HepG2 (cell line): ENCODE results near the gene L2HGDH. TPM values are rescaled to one million over a fixed set of nuclear protein-coding genes. Genes with fewer than 3 reads are reported as not detected.

Source experiments
- ATAC-seq: fragments of 200-7000 bp; cut with Tn5 transposase; 3 replicates; pipeline ENCODE4 v1.9.1; 2020; ENCODE audit warnings: mild to moderate bottlenecking, moderate library complexity
- BruUV-seq: library from RNA; stranded (reverse); fragments of 400-500 nt; replicated peaks from 2 replicates; lab custom pipeline; 2021; lab: Mats Ljungman, UMichigan
- CTCF ChIA-PET: fragments of 300-600 bp; formaldehyde crosslinking; extraction: SDS; loops from one replicate; lab custom pipeline; 2021; ENCODE audit warnings: low total read pairs, inconsistent platforms, low intra/inter-chr PET ratio; lab: Yijun Ruan, JAX
- POLR2A ChIA-PET: fragments of 350-600 bp; sonication (Branson Sonifier 250); formaldehyde crosslinking; loops from one replicate; lab custom pipeline; 2020; ENCODE audit warnings: antibody characterized with exemption, inconsistent platforms; lab: Yijun Ruan, JAX
- DNase-seq: peaks from one replicate; pipeline ENCODE4 v3.0.0-alpha.2; 2015; ENCODE audit warnings: low spot score
- FAIRE-seq: peaks from 3 replicates; lab custom pipeline; 2011; peaks lifted over from hg19 to GRCh38; lab: Jason Lieb, UNC
- H2AFZ ChIP-seq: one replicate; pipeline ENCODE4 v1.6.1; 2011; ENCODE audit warnings: low read length, inconsistent platforms
- H3K27ac ChIP-seq: fragments of 300-600 bp; 3 replicates; pipeline ENCODE4 v1.8.0; 2011; ENCODE audit warnings: mixed run types, mild to moderate bottlenecking, mixed read lengths, low read length, inconsistent platforms; ENCODE audit not compliant: insufficient read depth; ENCODE audit errors: extremely low read length
- H3K27me3 ChIP-seq, 2 experiments: fragments of 200-600 bp in 1 of 2; 2 replicates in 1 of 2; 3 replicates in 1 of 2; pipeline versions ENCODE4 v1.6.0 to v1.8.0; 2011; ENCODE audit warnings: low read length in 2 of 2, mild to moderate bottlenecking in 2 of 2, moderate library complexity in 2 of 2, inconsistent platforms in 1 of 2; ENCODE audit not compliant: insufficient read depth in 2 of 2, control insufficient read depth in 1 of 2
- H3K36me3 ChIP-seq, 2 experiments: fragments of 200-600 bp in 1 of 2; replicated peaks in 1 of 2; 2 replicates in 1 of 2; 3 replicates in 1 of 2; pipeline versions ENCODE4 v1.5.1 to v1.8.0; 2011; ENCODE audit warnings: low read length in 2 of 2, inconsistent platforms in 1 of 2; ENCODE audit not compliant: insufficient read depth in 2 of 2, control insufficient read depth in 1 of 2
- H3K4me1 ChIP-seq: 2 replicates; pipeline ENCODE4 v1.5.1; 2012; ENCODE audit warnings: low read length, inconsistent platforms; ENCODE audit not compliant: insufficient read depth
- H3K4me2 ChIP-seq: 2 replicates; pipeline ENCODE4 v1.6.0; 2011; ENCODE audit warnings: low read depth, low read length, inconsistent platforms
- H3K4me3 ChIP-seq, 3 experiments: fragments of 200-600 bp in 1 of 3; sonication (generic), shearing (Covaris generic) in 1 of 3; replicated peaks in 1 of 3; 2 replicates each; pipeline ENCODE4 v1.5.1; 2011 to 2016; ENCODE audit warnings: low read length in 3 of 3, inconsistent platforms in 2 of 3, low read depth in 2 of 3, mild to moderate bottlenecking in 2 of 3, control low read depth in 1 of 3, mixed read lengths in 1 of 3; ENCODE audit not compliant: insufficient read depth in 1 of 3
- H3K79me2 ChIP-seq: one replicate; pipeline ENCODE4 v1.6.1; 2011; ENCODE audit warnings: low read length, inconsistent platforms; ENCODE audit not compliant: insufficient read depth
- H3K9ac ChIP-seq: 2 replicates; pipeline ENCODE4 v1.6.0; 2011; ENCODE audit warnings: mild to moderate bottlenecking, low read depth, low read length, inconsistent platforms; ENCODE audit not compliant: insufficient read depth
- H3K9me3 ChIP-seq: 2 replicates; pipeline ENCODE4 v1.5.1; 2012; ENCODE audit warnings: mild to moderate bottlenecking, low read length
- H4K20me1 ChIP-seq: 2 replicates; pipeline ENCODE4 v1.6.0; 2011; ENCODE audit warnings: inconsistent platforms, mild to moderate bottlenecking, low read length, moderate library complexity; ENCODE audit not compliant: insufficient read depth
- DNMT3B ChIP-seq: conservative IDR thresholded peaks from 2 replicates; pipeline ENCODE4 v1.6.1; 2016; ENCODE audit warnings: missing biosample characterization, control low read depth
- ELF4 ChIP-seq: sonication (generic); formaldehyde crosslinking; IDR thresholded peaks from 2 replicates; pipeline ENCODE4 v1.5.0; 2020; ENCODE audit warnings: missing genetic modification reagents, mild to moderate bottlenecking, moderate library complexity, borderline replicate concordance
- MEIS1 ChIP-seq: sonication (generic); formaldehyde crosslinking; IDR thresholded peaks from 2 replicates; pipeline ENCODE4 v1.9.0; 2021; ENCODE audit warnings: mild to moderate bottlenecking, missing genetic modification reagents, moderate library complexity, borderline replicate concordance
- SIN3B ChIP-seq: fragments of 150-350 bp; IDR thresholded peaks from 2 replicates; pipeline ENCODE4 v1.6.1; 2014; ENCODE audit warnings: low read length
- ZNF12 ChIP-seq: sonication (generic); formaldehyde crosslinking; IDR thresholded peaks from 2 replicates; pipeline ENCODE4 v1.5.0; 2020; ENCODE audit warnings: missing genetic modification reagents
- ZNF496 ChIP-seq: sonication (generic); formaldehyde crosslinking; IDR thresholded peaks from 2 replicates; pipeline ENCODE4 v1.8.1; 2023; ENCODE audit warnings: mild to moderate bottlenecking, moderate library complexity, missing genetic modification reagents; ENCODE audit not compliant: insufficient replicate concordance
- ZNF564 ChIP-seq: sonication (generic); formaldehyde crosslinking; IDR thresholded peaks from 2 replicates; pipeline ENCODE4 v1.8.1; 2023; ENCODE audit warnings: mild to moderate bottlenecking, missing genetic modification reagents
- ZNF713 ChIP-seq: sonication (generic); formaldehyde crosslinking; IDR thresholded peaks from 2 replicates; pipeline ENCODE4 v1.4.0; 2020; ENCODE audit warnings: mild to moderate bottlenecking, missing genetic modification reagents
- in situ Hi-C: cut with HindIII; loops from 2 replicates; pipeline ENCODE4 v1.10.0; 2017; ENCODE audit warnings: low pct_unique_long_range_greater_than_20kb; ENCODE audit not compliant: extremely low pct_ligation_motif_present
- intact Hi-C: fragments of 100-400 bp; cut with micrococcal nuclease; formaldehyde crosslinking; loops from one replicate; pipeline ENCODE4 v1.10.0; 2022; ENCODE audit not compliant: unreplicated experiment
- polyA plus RNA-seq, 8 experiments: library from polyadenylated mRNA; depleted of rRNA in 3 of 8; stranded (reverse) in 7 of 8; unstranded in 1 of 8; fragments of >200 nt; fragmentation: Illumina TruSeq in 4 of 8; extraction: Trizol in 4 of 8; gene quantifications; 2 replicates each; pipeline versions ENCODE4 v1.2.1 to v1.2.3, GENCODE V29; 2011 to 2016; ENCODE audit warnings: low read depth in 4 of 8, missing spikeins in 1 of 8, mixed read lengths in 1 of 8; ENCODE audit not compliant: insufficient read depth in 1 of 8
- total RNA-seq, 5 experiments: library from RNA; depleted of rRNA; stranded (reverse); fragments of >200 nt; fragmentation: Illumina TruSeq; extraction: Trizol; gene quantifications; 2 replicates each; pipeline ENCODE4 v1.2.3, GENCODE V29; 2016; ENCODE audit warnings: low read depth in 1 of 5
- TF ChIP-seq, protein P1 (sequence below): IDR thresholded peaks from 2 replicates; pipeline ENCODE4 v1.6.1; 2016; ENCODE audit warnings: low read depth
- TF ChIP-seq, protein P2 (sequence below): sonication (generic); formaldehyde crosslinking; conservative IDR thresholded peaks from 2 replicates; pipeline ENCODE4 v1.5.0; 2020; ENCODE audit warnings: missing genetic modification reagents

The L2HGDH gene
- total and polyA plus RNA-seq, 2 of the 13 experiments (the other 11 are each of a cell fraction or from before 2014, with no cell fraction given) = 3.3 to 5.0 TPM

- Histone ChIP-seq H3K9ac (no peak overlapping the region), H3K36me3 (0 out of 5 replicates have a peak, but pooled peaks cover 0 to 2% of the 10 kb centered on the region in 2 experiments), H3K4me2 (no peak overlapping the region), H2AFZ (no peak overlapping the region), H3K79me2 (no peaks in the 10 kb centered on the region), H3K27me3 (no peaks in the 10 kb centered on the region), H3K27ac (no peak overlapping the region), H3K4me3 (no peak overlapping the region)
- intact Hi-C loops = no loop called here
- POLR2A ChIA-PET = no interaction called here
- no peak for FAIRE-seq
- BruUV-seq = no TSS peak
- TF ChIP-seq ZNF713 (CRISPR knock-in tag) (no peak), ZNF496 (CRISPR knock-in tag) (no peak), MEIS1 (no peak), ZNF564 (CRISPR knock-in tag) (no peak), DNMT3B (CRISPR knock-in tag) (no peak), ZNF12 (CRISPR knock-in tag) (no peak), SIN3B (no peak), ELF4 (CRISPR knock-in tag) (no peak)
- TF ChIP-seq, protein P1, sequence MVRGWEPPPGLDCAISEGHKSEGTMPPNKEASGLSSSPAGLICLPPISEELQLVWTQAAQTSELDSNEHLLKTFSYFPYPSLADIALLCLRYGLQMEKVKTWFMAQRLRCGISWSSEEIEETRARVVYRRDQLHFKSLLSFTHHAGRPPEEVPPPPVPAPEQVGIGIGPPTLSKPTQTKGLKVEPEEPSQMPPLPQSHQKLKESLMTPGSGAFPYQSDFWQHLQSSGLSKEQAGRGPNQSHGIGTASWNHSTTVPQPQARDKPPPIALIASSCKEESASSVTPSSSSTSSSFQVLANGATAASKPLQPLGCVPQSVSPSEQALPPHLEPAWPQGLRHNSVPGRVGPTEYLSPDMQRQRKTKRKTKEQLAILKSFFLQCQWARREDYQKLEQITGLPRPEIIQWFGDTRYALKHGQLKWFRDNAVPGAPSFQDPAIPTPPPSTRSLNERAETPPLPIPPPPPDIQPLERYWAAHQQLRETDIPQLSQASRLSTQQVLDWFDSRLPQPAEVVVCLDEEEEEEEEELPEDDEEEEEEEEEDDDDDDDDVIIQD (CRISPR knock-in tag) = no peak
- TF ChIP-seq, protein P2, sequence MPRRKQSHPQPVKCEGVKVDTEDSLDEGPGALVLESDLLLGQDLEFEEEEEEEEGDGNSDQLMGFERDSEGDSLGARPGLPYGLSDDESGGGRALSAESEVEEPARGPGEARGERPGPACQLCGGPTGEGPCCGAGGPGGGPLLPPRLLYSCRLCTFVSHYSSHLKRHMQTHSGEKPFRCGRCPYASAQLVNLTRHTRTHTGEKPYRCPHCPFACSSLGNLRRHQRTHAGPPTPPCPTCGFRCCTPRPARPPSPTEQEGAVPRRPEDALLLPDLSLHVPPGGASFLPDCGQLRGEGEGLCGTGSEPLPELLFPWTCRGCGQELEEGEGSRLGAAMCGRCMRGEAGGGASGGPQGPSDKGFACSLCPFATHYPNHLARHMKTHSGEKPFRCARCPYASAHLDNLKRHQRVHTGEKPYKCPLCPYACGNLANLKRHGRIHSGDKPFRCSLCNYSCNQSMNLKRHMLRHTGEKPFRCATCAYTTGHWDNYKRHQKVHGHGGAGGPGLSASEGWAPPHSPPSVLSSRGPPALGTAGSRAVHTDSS (CRISPR knock-in tag) = no peak
- TF ChIP-seq, all 625 proteins: peak for 0
- no peaks in the 10 kb centered on the region for H3K9me3 ChIP-seq
- DNase-seq = no peak
- CTCF ChIA-PET = no interaction called here
- ATAC-seq = no peak
- no peaks in the 10 kb centered on the region for H3K4me1 ChIP-seq
- no peaks in the 10 kb centered on the region for H4K20me1 ChIP-seq
- in situ Hi-C loops = no loop called here
These were observed 47.0 kb downstream of the L2HGDH start for GRCh38 chr14:50265029-50265428.
